Measurements from ENCODE around the gene ARAP1.

The ARAP1 gene

DNA sequence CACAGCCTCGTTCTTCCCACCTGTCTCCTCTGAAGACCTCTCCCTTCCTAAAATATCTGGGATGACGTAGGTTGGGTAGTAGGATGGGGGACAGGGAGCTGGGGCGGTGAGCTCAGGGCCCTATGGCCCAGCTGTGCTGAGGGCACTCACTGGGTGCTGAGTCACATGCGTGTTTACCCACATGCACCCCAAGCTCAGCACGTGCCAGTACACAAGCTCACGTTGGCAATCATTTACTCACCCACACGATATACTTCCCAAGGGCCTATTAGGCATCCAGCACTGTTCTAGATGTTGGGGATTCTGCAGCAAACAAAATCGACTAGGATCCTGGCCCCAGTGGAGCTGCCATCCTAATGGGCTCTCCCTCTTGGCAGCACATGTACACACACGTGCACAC, 28.7 kb downstream of the ARAP1 start:
- no peak overlapping the region for H3K4me3 ChIP-seq (ENCODE audit: control insufficient read depth, low read depth, low read length)
- DNase-seq (ENCODE audit: low read depth), result peak; percentile 19
- TF ChIP-seq, protein P1, sequence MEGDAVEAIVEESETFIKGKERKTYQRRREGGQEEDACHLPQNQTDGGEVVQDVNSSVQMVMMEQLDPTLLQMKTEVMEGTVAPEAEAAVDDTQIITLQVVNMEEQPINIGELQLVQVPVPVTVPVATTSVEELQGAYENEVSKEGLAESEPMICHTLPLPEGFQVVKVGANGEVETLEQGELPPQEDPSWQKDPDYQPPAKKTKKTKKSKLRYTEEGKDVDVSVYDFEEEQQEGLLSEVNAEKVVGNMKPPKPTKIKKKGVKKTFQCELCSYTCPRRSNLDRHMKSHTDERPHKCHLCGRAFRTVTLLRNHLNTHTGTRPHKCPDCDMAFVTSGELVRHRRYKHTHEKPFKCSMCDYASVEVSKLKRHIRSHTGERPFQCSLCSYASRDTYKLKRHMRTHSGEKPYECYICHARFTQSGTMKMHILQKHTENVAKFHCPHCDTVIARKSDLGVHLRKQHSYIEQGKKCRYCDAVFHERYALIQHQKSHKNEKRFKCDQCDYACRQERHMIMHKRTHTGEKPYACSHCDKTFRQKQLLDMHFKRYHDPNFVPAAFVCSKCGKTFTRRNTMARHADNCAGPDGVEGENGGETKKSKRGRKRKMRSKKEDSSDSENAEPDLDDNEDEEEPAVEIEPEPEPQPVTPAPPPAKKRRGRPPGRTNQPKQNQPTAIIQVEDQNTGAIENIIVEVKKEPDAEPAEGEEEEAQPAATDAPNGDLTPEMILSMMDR (conservative IDR thresholded peaks at IDR 0.05; ENCODE audit: control insufficient read depth, insufficient read depth, low read depth, low read length), result no peak

- peak; percentile 85 for DNase-seq (ENCODE audit: low read depth)
Observed at GRCh38 chr11:72722050-72722748, 30.0 kb downstream of the ARAP1 start.

DNA sequence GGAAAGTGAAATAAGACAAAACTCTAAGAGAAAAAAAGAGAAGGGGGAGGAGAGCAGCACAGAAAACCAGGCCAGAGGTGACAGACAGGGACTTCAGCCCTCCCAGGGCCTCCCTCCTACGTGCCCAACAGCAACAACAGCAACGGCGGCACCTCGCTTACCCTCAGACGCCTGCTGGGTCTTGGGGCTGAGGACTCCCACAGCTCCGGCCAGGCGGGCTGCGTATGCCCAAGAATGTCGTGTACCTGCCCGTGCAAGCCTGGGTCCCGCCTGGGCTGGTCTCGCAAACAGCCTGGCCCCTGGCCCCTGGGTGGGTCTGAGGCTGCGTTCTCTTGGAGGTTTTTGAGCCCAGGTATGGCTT, 30.5 kb downstream of the ARAP1 start:
- peak; percentile 38 for DNase-seq (ENCODE audit: low read depth)
- peak overlapping the region; percentile 70 for H3K4me3 ChIP-seq (ENCODE audit: control insufficient read depth, low read depth, low read length)
- TF ChIP-seq, protein P1 (conservative IDR thresholded peaks at IDR 0.05; ENCODE audit: control insufficient read depth, insufficient read depth, low read depth, low read length), result no peak

More at GRCh38 chr11:72722050-72722748, 30.0 kb downstream of the ARAP1 start:
- H3K4me3 ChIP-seq (ENCODE audit: control insufficient read depth, low read depth, low read length), result peak overlapping the region; percentile 70
- TF ChIP-seq, protein P1 (conservative IDR thresholded peaks at IDR 0.05; ENCODE audit: control insufficient read depth, insufficient read depth, low read depth, low read length), result no peak

- DNase-seq (ENCODE audit: low read depth), result no peak
- TF ChIP-seq, protein P1 (conservative IDR thresholded peaks at IDR 0.05; ENCODE audit: control insufficient read depth, insufficient read depth, low read depth, low read length), result no peak
Observed at GRCh38 chr11:72721276-72721675, 30.9 kb downstream of the ARAP1 start.

GRCh38 chr11:72720784-72721183, 31.4 kb downstream of the ARAP1 start:
- TF ChIP-seq, protein P1 (conservative IDR thresholded peaks at IDR 0.05; ENCODE audit: control insufficient read depth, insufficient read depth, low read depth, low read length), result no peak
- DNase-seq (ENCODE audit: low read depth), result no peak
- H3K4me3 ChIP-seq (ENCODE audit: control insufficient read depth, low read depth, low read length), result peak overlapping the region; percentile 70

More at GRCh38 chr11:72721276-72721675, 30.9 kb downstream of the ARAP1 start:
- H3K4me3 ChIP-seq (ENCODE audit: control insufficient read depth, low read depth, low read length), result peak overlapping the region; percentile 70

- H3K4me3 ChIP-seq (ENCODE audit: control insufficient read depth, low read depth, low read length), result no peak overlapping the region
- DNase-seq (ENCODE audit: low read depth), result no peak
- TF ChIP-seq, protein P1 (conservative IDR thresholded peaks at IDR 0.05; ENCODE audit: control insufficient read depth, insufficient read depth, low read depth, low read length), result no peak
Observed at GRCh38 chr11:72720047-72720446, 32.2 kb downstream of the ARAP1 start.
